ENCODE data around the gene OPCML. TPM values are rescaled to one million over a fixed set of nuclear protein-coding genes. Genes with fewer than 3 reads are reported as not detected.

Gene OPCML
- total and polyA plus RNA-seq, 7 experiments from 2014 or later = not detected

DNA sequence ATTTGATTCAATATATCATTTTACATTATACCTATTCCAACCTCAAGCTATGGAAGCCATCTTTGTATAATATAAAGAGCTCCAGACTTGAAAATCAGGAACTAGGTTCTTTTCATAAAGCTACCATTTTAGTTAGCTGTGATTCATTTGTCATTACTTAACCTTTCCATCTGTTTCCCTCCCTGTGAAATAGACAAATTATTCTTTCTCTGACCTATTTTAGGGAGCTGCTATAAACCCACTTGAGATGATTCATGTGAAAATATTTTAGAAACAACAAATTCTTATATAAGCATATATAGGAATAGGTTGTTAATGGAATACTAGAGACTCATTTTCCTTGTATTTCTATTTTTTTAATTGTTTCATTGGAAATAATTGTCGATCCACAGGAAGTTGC lies 1012.1 kb downstream of the OPCML start:
- no peaks in the 10 kb centered on the region for H3K27me3 Mint-ChIP-seq
- POLR2A ChIA-PET = no interaction called here
- no peaks in the 10 kb centered on the region for H3K36me3 Mint-ChIP-seq

DNA sequence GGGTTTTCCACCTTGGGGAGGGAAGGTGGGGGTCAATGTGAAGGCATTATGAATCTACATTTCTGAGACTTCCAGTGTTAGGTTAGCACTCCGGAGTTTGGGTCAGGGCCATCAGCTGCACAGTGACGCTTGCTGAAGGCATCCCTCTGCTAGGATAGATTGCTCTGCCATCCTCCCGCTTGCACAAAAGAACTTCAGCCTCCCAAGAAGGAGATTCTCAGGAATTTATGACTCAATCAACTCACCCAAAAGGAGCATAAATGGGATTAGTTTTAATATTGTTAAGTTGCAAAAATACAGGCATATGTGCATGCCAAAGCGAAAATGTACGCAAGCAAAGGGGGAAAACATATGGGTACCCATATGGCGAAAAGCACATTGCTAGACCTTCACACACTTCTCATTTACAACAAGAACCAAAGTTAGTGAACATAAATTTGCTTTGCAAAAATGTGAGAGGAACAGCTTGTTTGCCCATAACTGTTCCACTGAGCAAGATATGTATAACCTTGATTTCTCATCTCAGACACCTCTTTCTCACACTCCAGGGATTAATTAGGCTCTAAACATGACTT lies 1013.0 kb downstream of the OPCML start:
- CTCF ChIA-PET = no interaction called here
- no peaks in the 10 kb centered on the region for H3K4me1 ChIP-seq (ENCODE audit: control insufficient read depth in 2 of 2, insufficient read depth in 2 of 2, low read length in 2 of 2)
- Mint-ChIP-seq H3K36me3 (no peaks in the 10 kb centered on the region), H3K4me1 (no peaks in the 10 kb centered on the region), H3K4me3 (no peak overlapping the region), H3K27ac (no peak overlapping the region), H3K27me3 (no peaks in the 10 kb centered on the region), H3K9me3 (peaks cover 0 to 4% (median 0%) of the 10 kb centered on the region in 11 donors)
- H3K27me3 ChIP-seq (ENCODE audit: control insufficient read depth in 2 of 2, insufficient read depth in 2 of 2, low read length in 2 of 2) = no peaks in the 10 kb centered on the region
- no peaks in the 10 kb centered on the region for H3K9me3 ChIP-seq (ENCODE audit: control insufficient read depth in 2 of 3, low read length in 3 of 3)
- ATAC-seq (no peak), DNase-seq (no peak)
- H3K27ac ChIP-seq (ENCODE audit: low read depth, low read length) = no peak overlapping the region
- no peak overlapping the region for H3K4me3 ChIP-seq (ENCODE audit: low read length)
- intact Hi-C loops (cut with micrococcal nuclease) = no loop called here
- H3K36me3 ChIP-seq (ENCODE audit: control insufficient read depth in 2 of 3, insufficient read depth in 3 of 3, low read length in 3 of 3) = no peaks in the 10 kb centered on the region
- POLR2A ChIA-PET = no interaction called here

More for the DNA sequence above, 1012.1 kb downstream of the OPCML start:
- Histone ChIP-seq H3K4me3 (ENCODE audit: low read length) (no peak overlapping the region), H3K27ac (ENCODE audit: low read depth, low read length) (no peak overlapping the region), H3K27me3 (ENCODE audit: control insufficient read depth in 2 of 2, insufficient read depth in 2 of 2, low read length in 2 of 2) (no peaks in the 10 kb centered on the region), H3K36me3 (ENCODE audit: control insufficient read depth in 2 of 3, insufficient read depth in 3 of 3, low read length in 3 of 3) (no peaks in the 10 kb centered on the region), H3K9me3 (ENCODE audit: control insufficient read depth in 2 of 3, low read length in 3 of 3) (no peaks in the 10 kb centered on the region), H3K4me1 (ENCODE audit: control insufficient read depth in 2 of 2, insufficient read depth in 2 of 2, low read length in 2 of 2) (no peaks in the 10 kb centered on the region)
- H3K4me3 Mint-ChIP-seq = no peak overlapping the region
- no peak for ATAC-seq
- intact Hi-C loops (cut with micrococcal nuclease) = loop anchor here in 1 of 2 donors (10.0 kb wide), 1 partner anchor 75 kb away; no protein-coding TSS in a partner anchor
- no peak for DNase-seq
- H3K9me3 Mint-ChIP-seq = peaks cover 0 to 4% (median 0%) of the 10 kb centered on the region in 11 donors
- H3K27ac Mint-ChIP-seq = no peak overlapping the region
- CTCF ChIA-PET = interaction anchor here (0.5 kb wide), 1 partner anchor 156 kb away, joined by 3 read pairs; no protein-coding TSS in a partner anchor
- H3K4me1 Mint-ChIP-seq = no peaks in the 10 kb centered on the region

DNA sequence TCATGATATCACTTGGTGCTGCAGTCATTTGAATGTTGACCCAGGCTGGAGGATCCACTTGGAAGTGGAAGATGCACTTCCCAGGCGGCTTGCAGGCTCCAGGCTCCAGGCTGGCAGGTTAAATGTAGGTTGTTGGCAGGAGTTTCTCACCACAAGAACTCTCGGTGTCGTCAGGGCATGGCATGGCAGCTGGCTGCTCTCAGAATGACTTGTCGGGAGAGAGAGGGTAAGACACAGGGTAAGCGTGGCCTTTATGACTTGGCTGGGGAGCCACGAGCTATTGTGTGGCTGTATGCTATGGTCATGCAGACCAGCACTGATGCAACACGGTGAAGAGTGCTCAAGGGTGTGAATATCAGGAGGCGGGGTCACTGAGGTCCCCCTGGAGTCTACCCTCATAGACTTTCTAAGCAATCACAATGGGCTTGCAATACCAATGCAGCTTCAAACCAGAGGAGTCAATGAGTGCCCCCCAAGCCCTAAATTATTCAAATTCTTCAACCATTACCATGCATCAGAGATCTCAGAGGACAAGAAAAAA lies 1027.7 kb downstream of the OPCML start:
- Mint-ChIP-seq H3K27ac (no peak overlapping the region), H3K4me1 (no peaks in the 10 kb centered on the region), H3K27me3 (peaks cover 0 to 4% (median 0%) of the 10 kb centered on the region in 5 donors), H3K4me3 (no peak overlapping the region), H3K36me3 (peaks cover 0 to 6% (median 0%) of the 10 kb centered on the region in 5 donors), H3K9me3 (peaks cover 0 to 30% (median 9%) of the 10 kb centered on the region in 11 donors)
- ChIA-PET CTCF (no interaction called here), POLR2A (no interaction called here)
- Histone ChIP-seq H3K4me1 (ENCODE audit: control insufficient read depth in 2 of 2, insufficient read depth in 2 of 2, low read length in 2 of 2) (no peaks in the 10 kb centered on the region), H3K4me3 (ENCODE audit: low read length) (no peak overlapping the region), H3K36me3 (ENCODE audit: control insufficient read depth in 2 of 3, insufficient read depth in 3 of 3, low read length in 3 of 3) (no peaks in the 10 kb centered on the region), H3K9me3 (ENCODE audit: control insufficient read depth in 2 of 3, low read length in 3 of 3) (no peaks in the 10 kb centered on the region), H3K27me3 (ENCODE audit: control insufficient read depth in 2 of 2, insufficient read depth in 2 of 2, low read length in 2 of 2) (no peaks in the 10 kb centered on the region), H3K27ac (ENCODE audit: low read depth, low read length) (no peak overlapping the region)
- intact Hi-C loops (cut with micrococcal nuclease) = no loop called here
- no peak for ATAC-seq
- no peak for DNase-seq

DNA sequence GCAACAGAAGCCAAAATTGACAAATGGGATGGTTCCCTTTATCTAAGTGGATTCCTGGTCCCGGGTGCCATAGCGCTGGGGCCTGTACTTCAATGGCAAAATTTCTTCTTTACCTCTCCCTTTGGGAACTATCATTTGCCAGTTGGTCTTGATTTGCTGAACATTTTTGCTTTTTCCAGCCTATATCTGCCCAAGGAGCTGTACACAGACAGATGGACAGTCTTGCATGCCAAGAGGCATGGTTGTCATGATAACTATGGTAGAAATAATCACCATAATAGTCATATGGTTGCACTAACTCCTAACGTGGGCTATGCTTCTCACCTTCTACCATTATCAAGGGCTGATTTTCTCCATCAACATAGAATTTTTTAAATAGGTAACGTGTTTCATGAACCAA lies 1030.9 kb downstream of the OPCML start:
- H3K27ac Mint-ChIP-seq = no peak overlapping the region
- Histone ChIP-seq H3K4me3 (ENCODE audit: low read length) (no peak overlapping the region), H3K36me3 (ENCODE audit: control insufficient read depth in 2 of 3, insufficient read depth in 3 of 3, low read length in 3 of 3) (no peaks in the 10 kb centered on the region), H3K4me1 (ENCODE audit: control insufficient read depth in 2 of 2, insufficient read depth in 2 of 2, low read length in 2 of 2) (no peaks in the 10 kb centered on the region), H3K27ac (ENCODE audit: low read depth, low read length) (no peak overlapping the region), H3K27me3 (ENCODE audit: control insufficient read depth in 2 of 2, insufficient read depth in 2 of 2, low read length in 2 of 2) (no peaks in the 10 kb centered on the region), H3K9me3 (ENCODE audit: control insufficient read depth in 2 of 3, low read length in 3 of 3) (no peaks in the 10 kb centered on the region)
- H3K36me3 Mint-ChIP-seq = peaks cover 0 to 4% (median 0%) of the 10 kb centered on the region in 5 donors
- no peak for DNase-seq
- ChIA-PET POLR2A (no interaction called here), CTCF (no interaction called here)
- H3K9me3 Mint-ChIP-seq = peaks cover 0 to 25% (median 6%) of the 10 kb centered on the region in 11 donors
- H3K4me1 Mint-ChIP-seq = no peaks in the 10 kb centered on the region
- H3K4me3 Mint-ChIP-seq = no peak overlapping the region
- ATAC-seq = no peak
- intact Hi-C loops (cut with micrococcal nuclease) = no loop called here
- H3K27me3 Mint-ChIP-seq = peaks cover 0 to 4% (median 0%) of the 10 kb centered on the region in 5 donors

DNA sequence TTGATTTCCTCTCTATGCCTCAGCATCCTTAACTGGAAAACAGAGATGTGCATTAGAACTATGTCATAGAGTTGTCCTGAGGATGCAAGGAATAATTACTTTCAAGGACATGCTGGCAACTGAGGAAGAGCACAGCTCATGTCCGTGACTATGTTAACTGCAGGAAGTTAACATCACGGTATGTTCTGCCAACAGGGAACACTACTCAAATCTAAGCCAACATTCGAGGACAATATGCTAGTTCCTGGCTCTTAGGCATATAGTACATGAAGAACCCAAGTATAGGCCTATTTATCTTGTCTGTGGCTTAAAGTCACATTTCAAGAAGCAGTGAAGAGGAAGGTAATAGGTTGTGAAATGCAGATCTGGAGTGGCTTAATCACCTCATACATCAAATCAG lies 1032.6 kb downstream of the OPCML start:
- intact Hi-C loops (cut with micrococcal nuclease) = no loop called here
- Mint-ChIP-seq H3K9me3 (peaks cover 1 to 23% (median 5%) of the 10 kb centered on the region in 11 donors), H3K4me3 (no peak overlapping the region), H3K27ac (no peak overlapping the region), H3K27me3 (peaks cover 0 to 2% (median 0%) of the 10 kb centered on the region in 5 donors), H3K36me3 (peaks cover 0 to 4% (median 0%) of the 10 kb centered on the region in 5 donors), H3K4me1 (no peaks in the 10 kb centered on the region)
- Histone ChIP-seq H3K4me1 (ENCODE audit: control insufficient read depth in 2 of 2, insufficient read depth in 2 of 2, low read length in 2 of 2) (no peaks in the 10 kb centered on the region), H3K27me3 (ENCODE audit: control insufficient read depth in 2 of 2, insufficient read depth in 2 of 2, low read length in 2 of 2) (no peaks in the 10 kb centered on the region), H3K4me3 (ENCODE audit: low read length) (no peak overlapping the region), H3K9me3 (ENCODE audit: control insufficient read depth in 2 of 3, low read length in 3 of 3) (no peaks in the 10 kb centered on the region), H3K27ac (ENCODE audit: low read depth, low read length) (no peak overlapping the region), H3K36me3 (ENCODE audit: control insufficient read depth in 2 of 3, insufficient read depth in 3 of 3, low read length in 3 of 3) (no peaks in the 10 kb centered on the region)
- DNase-seq (no peak), ATAC-seq (no peak)
- CTCF ChIA-PET = no interaction called here
- POLR2A ChIA-PET = no interaction called here

DNA sequence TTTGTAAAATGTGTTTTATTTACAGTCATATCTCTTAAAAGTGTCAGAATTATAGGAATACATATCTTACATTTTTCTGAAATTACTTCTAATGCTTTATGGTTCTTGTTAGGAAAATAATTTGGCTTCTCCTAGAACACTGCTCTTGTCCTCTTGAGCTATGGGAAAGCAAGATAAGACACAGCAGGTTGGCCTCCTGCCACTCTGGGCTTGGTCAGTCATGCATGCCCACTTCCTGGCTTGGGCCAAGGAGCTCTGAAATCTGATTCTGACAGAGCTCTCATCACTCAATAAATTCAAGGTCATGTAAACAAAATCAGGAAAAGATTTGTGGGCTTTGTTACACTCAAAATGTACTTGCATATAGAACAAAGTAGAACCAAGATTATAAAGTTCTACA lies 1036.0 kb downstream of the OPCML start:
- H3K27ac Mint-ChIP-seq = no peak overlapping the region
- H3K9me3 Mint-ChIP-seq = peaks cover 1 to 20% (median 11%) of the 10 kb centered on the region in 11 donors
- H3K4me3 ChIP-seq (ENCODE audit: low read length) = no peak overlapping the region
- ATAC-seq (no peak), DNase-seq (no peak)
- ChIA-PET CTCF (no interaction called here), POLR2A (no interaction called here)
- no peaks in the 10 kb centered on the region for H3K36me3 ChIP-seq (ENCODE audit: control insufficient read depth in 2 of 3, insufficient read depth in 3 of 3, low read length in 3 of 3)
- H3K9me3 ChIP-seq (ENCODE audit: control insufficient read depth in 2 of 3, low read length in 3 of 3) = no peaks in the 10 kb centered on the region
- no peak overlapping the region for H3K4me3 Mint-ChIP-seq
- no peaks in the 10 kb centered on the region for H3K4me1 Mint-ChIP-seq
- intact Hi-C loops (cut with micrococcal nuclease) = no loop called here
- H3K36me3 Mint-ChIP-seq = peaks cover 0 to 4% (median 0%) of the 10 kb centered on the region in 5 donors
- H3K4me1 ChIP-seq (ENCODE audit: control insufficient read depth in 2 of 2, insufficient read depth in 2 of 2, low read length in 2 of 2) = no peaks in the 10 kb centered on the region
- H3K27me3 Mint-ChIP-seq = peaks cover 0 to under 1% (median 0%) of the 10 kb centered on the region in 5 donors
- H3K27me3 ChIP-seq (ENCODE audit: control insufficient read depth in 2 of 2, insufficient read depth in 2 of 2, low read length in 2 of 2) = no peaks in the 10 kb centered on the region
- H3K27ac ChIP-seq (ENCODE audit: low read depth, low read length) = no peak overlapping the region

DNA sequence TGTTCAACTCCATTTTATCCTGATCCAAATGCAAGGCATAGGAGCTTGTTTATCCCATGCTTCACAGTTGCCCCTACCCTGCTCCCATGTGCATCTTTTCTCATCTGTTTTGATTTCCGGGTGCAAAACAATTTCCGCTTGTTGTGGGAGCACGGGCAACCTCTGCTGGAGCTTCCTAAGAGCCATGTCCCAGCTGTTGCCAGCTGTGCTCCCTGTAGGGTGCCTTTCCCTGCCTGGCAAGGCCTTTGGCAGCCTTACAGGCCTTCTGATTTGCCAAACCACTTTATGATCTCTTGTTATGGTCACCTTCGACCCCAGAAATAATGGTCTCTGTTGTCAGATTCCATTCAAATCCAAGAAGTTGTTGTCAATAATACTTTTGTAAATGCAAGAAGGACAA lies 1038.5 kb downstream of the OPCML start:
- H3K4me1 ChIP-seq (ENCODE audit: control insufficient read depth in 2 of 2, insufficient read depth in 2 of 2, low read length in 2 of 2) = no peaks in the 10 kb centered on the region
- no peak for ATAC-seq
- no peaks in the 10 kb centered on the region for H3K4me1 Mint-ChIP-seq
- ChIA-PET POLR2A (no interaction called here), CTCF (no interaction called here)
- H3K27ac Mint-ChIP-seq = no peak overlapping the region
- no peak overlapping the region for H3K4me3 ChIP-seq (ENCODE audit: low read length)
- intact Hi-C loops (cut with micrococcal nuclease) = no loop called here
- no peaks in the 10 kb centered on the region for H3K36me3 ChIP-seq (ENCODE audit: control insufficient read depth in 2 of 3, insufficient read depth in 3 of 3, low read length in 3 of 3)
- peaks cover 0 to 4% (median 0%) of the 10 kb centered on the region in 5 donors for H3K36me3 Mint-ChIP-seq
- no peak for DNase-seq
- peaks cover 0 to 5% (median 0%) of the 10 kb centered on the region in 5 donors for H3K27me3 Mint-ChIP-seq
- no peak overlapping the region for H3K4me3 Mint-ChIP-seq
- H3K9me3 Mint-ChIP-seq = peaks cover 6 to 24% (median 11%) of the 10 kb centered on the region in 11 donors
- H3K9me3 ChIP-seq (ENCODE audit: control insufficient read depth in 2 of 3, low read length in 3 of 3) = no peaks in the 10 kb centered on the region
- H3K27ac ChIP-seq (ENCODE audit: low read depth, low read length) = no peak overlapping the region
- no peaks in the 10 kb centered on the region for H3K27me3 ChIP-seq (ENCODE audit: control insufficient read depth in 2 of 2, insufficient read depth in 2 of 2, low read length in 2 of 2)

All from naive thymus-derived CD4-positive, alpha-beta T cell (primary cell).